Medulla oblongata (tissue), 1 donor: ENCODE results near the gene GLO1.

Experiments
- DNase-seq: peaks from one replicate; pipeline ENCODE4 v3.0.0-alpha.2; 2015; ENCODE audit errors: extremely low spot score

GLO1 gene

GRCh38 chr6:38658418-38659167, 44.4 kb downstream of the GLO1 start:
- DNase-seq: no peak

- no peak for DNase-seq
Measured at GRCh38 chr6:38656896-38657295, 46.0 kb downstream of the GLO1 start.

GRCh38 chr6:38654263-38654662, 48.7 kb downstream of the GLO1 start:
- no peak for DNase-seq

- DNase-seq: no peak
Measured at GRCh38 chr6:38651121-38651784, 51.7 kb downstream of the GLO1 start.

GRCh38 chr6:38650207-38650752, 52.7 kb downstream of the GLO1 start:
- no peak for DNase-seq

GRCh38 chr6:38649744-38650143, 53.2 kb downstream of the GLO1 start:
- no peak for DNase-seq

- no peak for DNase-seq
Measured at GRCh38 chr6:38648629-38649028, 54.3 kb downstream of the GLO1 start.

GRCh38 chr6:38646166-38646878, 56.6 kb downstream of the GLO1 start:
- no peak for DNase-seq

GRCh38 chr6:38644951-38645350, 58.0 kb downstream of the GLO1 start:
- DNase-seq: peak; percentile 18

- no peak for DNase-seq
Measured at GRCh38 chr6:38640216-38640909, 62.6 kb downstream of the GLO1 start.

GRCh38 chr6:38639498-38640215, 63.3 kb downstream of the GLO1 start, which contains the start of gene BTBD9:
BTBD9 (minus strand) TSS chr6:38639929.
- DNase-seq: peak; percentile 80

- DNase-seq: peak; percentile 38
Measured at GRCh38 chr6:38638941-38639497, 63.9 kb downstream of the GLO1 start.

- no peak for DNase-seq
Measured at GRCh38 chr6:38637756-38638155, 65.2 kb downstream of the GLO1 start.

GRCh38 chr6:38636027-38636426, 66.9 kb downstream of the GLO1 start:
- DNase-seq: no peak

- no peak for DNase-seq
Measured at GRCh38 chr6:38634518-38634917, 68.4 kb downstream of the GLO1 start.

GRCh38 chr6:38632490-38632889, 70.5 kb downstream of the GLO1 start:
- no peak for DNase-seq

GRCh38 chr6:38631186-38631783, 71.7 kb downstream of the GLO1 start:
- DNase-seq: no peak
